GM19397 (cell line): ENCODE data around the gene MAST4.

Experiments
- ATAC-seq: cut with Tn5 transposase; IDR thresholded peaks from one replicate; pipeline ENCODE4 v1.9.1; 2021; ENCODE audit warnings: mild to moderate bottlenecking, moderate library complexity; ENCODE audit not compliant: unreplicated experiment

MAST4 gene

DNA sequence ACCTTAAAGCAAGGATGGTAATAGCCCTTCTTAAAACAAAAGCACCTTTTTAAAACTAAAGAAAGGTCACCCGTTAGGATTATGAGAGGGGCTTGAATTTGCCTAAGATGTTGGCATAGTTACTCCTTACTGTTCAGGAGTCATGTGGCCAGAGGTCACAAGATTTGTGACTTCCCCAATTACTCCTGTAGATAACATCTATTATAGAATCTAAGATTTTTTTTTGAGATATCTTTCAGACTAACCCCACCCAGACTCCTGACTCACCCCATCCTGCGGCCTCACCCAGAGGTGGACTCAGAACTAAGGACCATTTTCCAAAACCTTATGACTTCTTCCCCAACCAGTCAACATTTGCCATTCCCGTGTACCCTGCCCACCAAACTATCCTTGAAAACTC, 598.0 kb downstream of the MAST4 start:
- ATAC-seq = no peak

DNA sequence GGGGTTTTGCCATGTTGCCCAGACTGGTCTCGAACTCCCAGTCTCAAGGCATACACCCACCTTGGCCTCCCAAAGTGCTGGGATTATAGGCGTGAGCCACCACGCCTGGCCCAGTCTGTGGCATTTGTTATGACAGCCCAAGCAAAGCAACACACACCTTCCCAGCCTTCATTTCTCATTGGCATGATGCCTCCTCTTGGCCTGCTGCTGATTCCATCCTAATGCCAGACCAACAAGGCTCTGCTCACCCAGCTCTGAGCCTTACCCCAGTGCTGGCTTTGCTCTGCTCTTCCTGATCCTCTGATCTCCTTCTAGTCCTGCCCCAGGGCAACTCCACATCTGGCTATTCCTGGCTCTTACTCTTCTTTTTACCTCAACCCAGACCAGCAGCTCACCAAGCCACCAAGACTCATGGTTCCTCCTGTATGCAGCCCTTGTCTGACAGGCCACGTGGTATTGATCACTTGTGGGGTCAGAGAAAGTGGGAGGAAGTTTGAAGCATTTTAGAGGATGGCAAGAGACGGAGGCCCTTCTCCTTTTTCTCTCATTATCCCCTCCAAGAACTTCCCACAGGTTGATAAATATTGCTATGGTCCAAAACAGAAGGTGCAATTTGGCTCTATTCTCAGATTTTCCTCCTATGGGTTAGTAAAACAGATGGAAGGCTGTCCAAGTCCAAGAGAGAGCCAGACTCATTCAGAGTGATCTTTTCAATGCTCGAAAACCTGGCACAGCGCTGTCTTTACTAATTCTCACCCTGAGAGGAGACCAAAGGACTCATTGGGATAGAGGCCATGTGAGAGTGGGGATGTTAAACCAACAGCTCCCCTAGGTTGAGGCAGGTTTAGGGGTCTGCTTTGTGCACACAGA, 599.4 kb downstream of the MAST4 start:
- ATAC-seq = no peak

DNA sequence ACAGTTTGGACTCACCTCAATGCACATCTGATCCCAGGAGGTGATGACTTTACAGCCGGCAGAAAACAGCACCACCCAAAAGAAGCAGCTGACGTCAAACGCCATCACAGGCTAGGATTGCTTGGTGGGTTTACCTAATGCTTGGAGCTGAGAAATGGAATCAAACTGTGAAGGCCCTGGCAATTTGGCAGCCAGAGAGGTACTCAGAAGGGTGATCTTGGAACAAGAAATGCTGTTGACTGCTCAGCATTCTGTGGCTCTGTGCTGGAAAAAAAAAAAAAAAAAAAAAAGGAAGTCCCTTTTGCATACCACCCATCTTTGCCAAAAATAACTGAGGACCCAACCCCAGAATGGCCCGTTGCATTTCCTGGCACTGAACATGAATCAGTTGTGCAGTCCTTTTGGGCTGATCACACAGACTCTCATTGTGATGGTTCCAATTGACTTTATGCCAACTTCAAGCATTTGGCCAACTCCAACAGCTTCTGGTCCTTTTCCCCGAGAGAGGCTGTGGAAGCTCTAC, 600.4 kb downstream of the MAST4 start, which contains the start of gene CD180:
Gene CD180 (minus strand): TSS at position 263 of the 523 bp plus-strand sequence. CDS start 158 bp downstream, at position 105.
- no peak for ATAC-seq

DNA sequence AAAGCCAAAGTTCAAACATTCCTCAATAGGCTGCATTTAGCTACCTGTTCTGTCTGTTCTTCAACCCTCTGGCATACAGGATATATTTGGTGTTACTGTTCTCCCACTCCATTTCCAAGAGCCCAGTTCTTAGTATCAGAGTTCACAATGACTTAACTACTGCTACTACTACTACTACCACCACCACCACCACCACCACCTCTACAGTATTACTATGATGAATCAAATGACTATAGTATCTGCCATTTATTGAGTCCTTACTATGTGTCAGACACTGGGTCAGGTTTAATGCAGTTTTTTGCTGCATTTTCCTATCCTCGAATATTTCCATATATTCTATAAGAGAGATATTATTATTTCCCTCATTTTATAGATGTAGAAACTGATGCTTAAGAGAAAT, 601.3 kb downstream of the MAST4 start:
- ATAC-seq = no peak

DNA sequence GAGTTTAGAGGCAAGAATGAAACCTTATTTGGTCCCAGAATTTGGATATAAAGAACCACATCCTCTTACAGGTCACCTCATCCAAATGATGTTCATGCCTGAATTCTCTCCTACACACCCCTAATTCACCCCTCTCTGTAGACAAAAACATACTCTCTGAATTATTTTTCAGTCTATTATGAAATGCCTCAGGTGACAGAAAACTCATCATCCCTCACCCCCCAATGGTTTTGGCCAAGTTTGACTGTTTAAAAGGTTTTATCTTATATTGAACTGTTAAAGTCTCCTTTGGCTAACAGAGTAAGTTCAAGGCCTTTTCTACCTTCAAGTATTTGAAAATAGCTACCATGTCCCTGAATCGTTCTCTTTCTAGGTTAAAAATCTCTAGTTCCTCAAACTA, 602.7 kb downstream of the MAST4 start:
- ATAC-seq = no peak

DNA sequence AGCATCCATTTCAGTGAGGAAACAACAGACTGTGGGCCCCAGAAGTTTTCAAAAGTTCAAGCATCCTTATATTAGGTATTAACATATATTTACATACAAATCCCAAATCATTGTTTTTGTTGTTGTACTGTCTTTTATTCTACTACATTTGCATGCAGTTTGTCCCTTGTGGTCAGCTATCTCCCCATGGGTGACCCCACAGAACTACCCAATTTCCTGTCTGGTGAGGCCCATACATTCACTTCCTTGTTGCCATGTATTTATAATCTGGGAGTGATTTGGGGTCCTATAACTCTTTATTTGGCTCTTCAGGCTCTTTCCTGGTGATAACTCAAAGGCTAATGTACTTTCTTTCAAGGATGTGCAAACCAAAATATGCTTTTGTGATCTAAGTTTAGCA, 603.7 kb downstream of the MAST4 start:
- no peak for ATAC-seq

DNA sequence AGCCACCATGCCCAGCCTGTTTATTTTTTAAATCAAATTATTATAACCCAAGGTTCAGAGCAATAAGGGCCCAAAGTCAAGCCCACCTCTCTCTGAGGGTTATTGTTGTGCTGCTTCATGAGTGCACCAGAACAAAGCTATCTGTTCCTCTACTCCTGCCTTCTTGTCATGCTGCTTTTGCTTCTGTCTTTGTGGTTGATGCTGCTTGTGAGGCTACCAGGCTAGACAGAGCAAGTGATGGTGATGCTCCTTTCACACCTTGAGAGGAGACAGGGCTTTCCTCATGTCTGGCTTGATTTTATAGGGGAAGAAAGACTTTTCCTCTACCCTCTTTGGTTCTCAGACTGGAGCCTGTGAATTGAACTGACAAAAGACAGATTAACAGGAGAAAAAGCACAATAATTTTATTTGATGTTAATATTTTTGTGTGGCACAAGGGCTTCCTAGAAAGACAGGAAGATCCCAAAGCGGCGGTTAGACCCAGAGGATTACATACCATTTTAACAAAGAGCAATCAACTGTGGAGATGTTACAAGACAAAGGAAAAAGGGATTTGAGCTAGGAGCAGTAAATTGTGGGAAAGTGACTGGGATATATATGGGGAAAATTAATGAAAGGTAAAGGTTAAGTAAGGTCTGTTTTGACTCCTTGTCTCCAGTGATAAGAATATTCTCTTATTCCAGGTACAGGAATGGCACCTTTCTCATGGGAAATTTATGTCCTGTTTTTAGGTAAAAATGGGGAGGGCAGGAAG, 604.8 kb downstream of the MAST4 start:
- ATAC-seq = no peak

DNA sequence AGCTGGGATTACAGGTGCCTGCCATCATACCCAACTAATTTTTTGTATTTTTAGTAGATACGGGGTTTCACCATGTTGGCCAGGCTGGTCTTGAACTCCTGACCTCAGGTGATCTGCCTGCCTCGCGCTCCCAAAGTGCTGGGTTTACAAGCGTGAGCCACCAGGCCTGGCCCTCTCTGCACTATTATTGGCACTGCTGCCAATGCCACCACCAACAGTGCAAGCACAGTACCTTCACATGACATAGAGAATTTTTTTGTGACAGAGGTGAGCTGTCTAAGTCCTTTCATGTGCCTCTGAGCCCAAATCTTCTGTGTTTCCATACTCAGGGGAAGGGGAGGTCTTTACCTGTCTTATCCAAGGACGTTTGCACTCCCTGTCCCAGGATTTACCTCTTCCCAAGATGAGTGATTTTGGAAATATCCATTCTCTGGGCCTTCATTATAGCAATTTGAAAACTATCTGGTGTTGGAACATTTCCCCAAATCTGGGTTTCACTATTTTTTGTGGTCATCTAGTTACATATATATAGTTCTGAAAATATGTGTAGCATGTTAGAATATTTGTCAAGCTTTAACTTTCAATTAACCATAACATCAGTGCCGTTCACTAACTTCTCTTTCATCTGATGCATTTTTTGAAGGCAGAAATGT, 605.8 kb downstream of the MAST4 start:
- ATAC-seq = no peak

DNA sequence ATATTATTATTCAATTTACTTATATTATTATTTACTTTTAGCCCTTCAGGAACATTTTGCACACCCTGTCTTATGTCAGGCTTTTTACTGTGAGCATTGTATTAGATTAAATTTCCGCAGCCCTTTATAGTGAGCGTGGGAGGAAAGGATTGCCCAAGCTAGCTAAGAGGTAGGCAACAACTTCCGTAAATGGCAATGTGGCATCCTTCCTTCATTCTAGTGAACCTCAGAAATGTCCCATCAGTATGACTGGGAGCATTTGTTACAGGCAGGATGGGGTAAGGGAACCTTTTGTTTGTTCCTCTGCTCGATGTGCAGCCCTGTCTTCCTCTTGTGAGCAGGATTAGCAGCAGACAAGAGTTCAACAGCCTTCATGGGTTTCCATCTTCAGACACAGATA, 606.6 kb downstream of the MAST4 start:
- no peak for ATAC-seq

DNA sequence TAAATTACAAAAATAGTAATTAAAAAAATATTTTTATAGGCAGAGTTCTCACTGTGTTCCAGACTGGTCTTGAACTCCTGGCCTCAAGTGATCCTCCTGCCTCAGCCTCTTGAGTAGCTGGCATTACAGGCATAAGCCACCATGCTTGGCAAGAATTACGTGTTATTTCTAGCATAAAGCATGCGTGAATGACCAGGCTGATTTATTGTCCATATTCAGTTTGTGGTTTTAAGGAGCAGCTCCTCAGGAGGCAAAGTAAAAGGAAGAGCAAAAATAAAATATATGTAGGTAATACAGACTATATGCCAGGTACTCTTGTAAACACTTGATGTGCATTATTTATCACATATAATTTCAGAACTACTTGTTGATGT, 607.5 kb downstream of the MAST4 start:
- no peak for ATAC-seq

DNA sequence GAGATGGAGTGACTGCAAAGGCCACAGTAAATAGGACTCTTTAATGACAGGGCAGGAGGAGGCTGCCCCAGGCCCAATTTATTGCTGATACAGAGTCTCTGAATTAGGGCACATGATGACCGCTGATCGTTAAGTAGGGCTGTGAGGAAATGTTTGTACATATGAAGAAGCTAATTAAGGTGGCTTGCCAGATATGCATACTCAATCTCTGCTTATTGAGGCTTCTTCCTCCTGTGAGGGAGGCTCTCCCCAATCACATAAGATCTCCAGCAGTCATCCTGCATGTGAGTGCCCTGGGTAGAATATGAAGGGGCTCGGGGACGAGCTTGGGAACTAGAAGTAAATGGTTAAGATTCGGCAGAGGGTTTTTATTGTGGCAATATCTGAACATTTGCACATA, 608.6 kb downstream of the MAST4 start:
- no peak for ATAC-seq

DNA sequence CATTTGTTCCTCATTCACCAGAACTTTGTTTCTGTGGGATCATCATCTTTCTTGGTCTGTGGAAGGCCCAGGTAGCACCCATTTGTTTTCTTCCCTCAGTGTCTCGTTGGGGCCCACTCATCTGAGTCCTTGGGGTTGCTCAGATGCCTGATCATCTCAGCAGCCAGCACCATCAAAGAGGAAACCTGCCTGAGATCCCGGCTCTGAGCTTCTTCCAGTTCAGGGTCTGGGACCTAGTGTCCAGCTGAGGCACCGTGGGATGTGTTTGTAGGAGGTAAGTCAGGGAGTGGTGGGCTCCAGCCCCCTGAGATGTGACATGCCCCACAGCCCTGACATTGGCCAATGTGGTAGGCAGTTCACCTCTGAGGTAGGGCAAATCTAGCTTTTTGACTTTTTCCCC, 609.8 kb downstream of the MAST4 start:
- ATAC-seq = no peak

DNA sequence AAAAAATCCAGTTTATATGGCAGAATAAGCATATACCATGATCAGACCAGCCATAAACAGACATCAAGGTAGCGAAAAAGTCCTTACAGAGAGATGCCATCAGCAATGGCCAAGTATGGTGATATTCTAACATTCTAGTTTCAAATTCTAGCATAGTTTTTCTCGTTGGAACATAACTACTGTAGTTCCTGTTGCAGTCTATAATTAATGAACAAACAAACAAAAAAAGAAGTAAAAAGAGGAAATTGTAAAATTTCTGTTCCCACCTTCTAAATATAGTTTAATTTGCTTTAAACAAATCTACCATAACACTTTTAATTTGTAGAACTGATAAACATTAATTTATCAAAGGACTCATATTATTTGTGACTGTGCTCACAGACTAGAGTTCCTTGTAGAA, 610.3 kb downstream of the MAST4 start:
- ATAC-seq = peak; percentile 25

DNA sequence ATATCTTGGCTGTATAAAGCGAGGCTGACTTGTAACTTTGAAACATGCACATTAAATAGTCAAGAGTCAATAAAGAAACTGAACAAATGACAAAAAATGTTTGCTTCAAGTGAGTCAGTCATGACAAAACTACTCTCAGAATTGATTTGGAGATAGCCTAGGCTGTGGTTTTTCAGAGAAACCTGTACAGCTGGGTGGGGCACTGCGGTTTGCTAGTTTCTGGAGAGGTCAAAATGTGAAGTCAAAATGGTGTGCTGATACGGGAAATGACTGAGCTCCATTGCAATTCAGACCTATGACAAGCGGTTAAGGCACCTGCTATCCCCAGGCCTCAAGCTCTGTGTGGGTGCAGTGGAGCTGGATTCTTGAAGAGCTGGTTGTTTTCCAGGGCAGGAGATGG, 610.7 kb downstream of the MAST4 start:
- peak; percentile 80 for ATAC-seq

DNA sequence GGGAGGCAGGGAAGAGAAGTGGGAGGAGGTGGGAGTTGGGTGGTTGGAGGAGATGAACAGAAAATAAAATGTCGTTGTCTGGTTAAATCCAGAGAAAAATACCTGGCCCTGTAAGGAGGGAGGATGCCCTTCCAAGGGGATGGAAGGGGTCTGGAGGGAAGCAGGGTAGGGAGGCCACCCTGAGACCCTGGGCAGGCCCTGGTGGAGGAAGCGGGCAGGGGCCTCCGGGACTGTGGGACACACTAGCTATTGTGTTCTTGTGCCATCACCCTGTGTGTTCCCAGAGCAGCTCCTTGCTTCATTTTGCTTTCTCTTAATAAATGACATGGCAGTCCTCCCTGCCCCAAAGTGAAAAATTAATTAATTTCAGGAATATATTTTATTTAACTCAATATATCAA, 612.2 kb downstream of the MAST4 start:
- ATAC-seq = no peak

DNA sequence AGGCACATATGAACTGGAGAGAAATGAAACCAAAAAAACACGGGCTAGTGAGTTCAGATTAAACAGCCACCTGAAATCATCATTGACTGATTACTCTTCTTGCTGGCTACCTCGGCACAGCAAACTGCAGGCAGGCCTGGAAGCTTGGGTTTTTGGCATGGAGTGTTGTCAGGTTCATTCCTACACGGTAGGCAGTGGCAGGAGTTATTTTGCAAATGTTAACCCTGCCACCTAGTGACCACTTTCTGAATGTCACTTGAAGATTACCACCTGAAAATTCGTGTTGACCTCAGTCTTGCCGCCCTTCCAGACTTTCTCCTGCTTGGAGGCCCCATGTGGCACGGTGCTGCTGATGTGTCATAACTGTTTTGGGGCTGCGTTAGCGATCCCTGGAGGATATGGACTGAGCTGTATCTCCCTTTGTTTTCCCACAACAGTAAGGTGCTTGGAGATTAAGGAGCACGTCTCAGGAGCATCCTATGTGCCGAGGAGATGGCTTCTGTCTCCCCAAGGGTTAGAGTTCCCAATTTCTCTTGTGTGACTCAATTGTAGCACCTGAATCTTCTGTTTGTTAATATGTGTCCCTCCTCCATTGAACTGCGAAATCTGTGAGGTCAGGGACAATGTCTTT, 613.1 kb downstream of the MAST4 start:
- ATAC-seq = peak; percentile 25

DNA sequence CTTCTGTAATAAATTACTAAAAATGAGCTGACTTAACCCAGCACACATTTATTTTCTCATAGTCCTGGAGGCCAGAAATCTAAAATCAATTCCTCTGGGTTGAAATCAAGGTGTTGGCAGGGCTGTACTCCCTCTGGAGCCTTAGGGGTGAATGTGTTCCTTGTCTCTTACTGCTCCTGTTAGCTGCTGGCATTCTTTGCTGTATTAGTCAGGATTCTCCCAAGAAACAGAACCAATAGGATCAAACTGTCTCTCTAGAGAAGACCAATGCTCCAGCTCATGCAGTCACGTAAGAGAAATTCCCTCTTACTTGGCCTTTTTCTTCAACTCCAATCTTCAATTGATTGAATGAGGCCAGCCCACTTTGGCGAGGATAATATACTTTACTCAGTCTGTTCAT, 615.7 kb downstream of the MAST4 start:
- ATAC-seq = no peak

DNA sequence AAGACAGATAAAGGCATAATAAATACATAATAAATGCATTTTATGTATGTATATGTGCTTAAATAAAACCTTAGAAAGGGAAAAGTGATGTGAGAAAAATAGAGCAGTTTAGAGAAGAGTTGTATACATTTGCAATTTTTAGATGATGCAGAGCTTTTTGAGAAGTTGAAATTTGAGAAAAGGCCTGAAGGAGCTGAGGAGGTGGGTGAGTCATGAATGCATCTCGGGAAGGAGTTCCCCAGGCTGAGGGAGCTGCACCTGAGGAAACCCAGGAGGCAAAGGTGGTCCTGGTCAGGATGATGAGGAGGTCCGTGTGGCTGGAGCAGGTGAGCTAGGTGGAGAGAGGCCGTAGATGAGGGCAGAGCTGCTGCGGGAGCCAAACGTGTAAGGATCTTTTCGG, 617.8 kb downstream of the MAST4 start:
- ATAC-seq = no peak

DNA sequence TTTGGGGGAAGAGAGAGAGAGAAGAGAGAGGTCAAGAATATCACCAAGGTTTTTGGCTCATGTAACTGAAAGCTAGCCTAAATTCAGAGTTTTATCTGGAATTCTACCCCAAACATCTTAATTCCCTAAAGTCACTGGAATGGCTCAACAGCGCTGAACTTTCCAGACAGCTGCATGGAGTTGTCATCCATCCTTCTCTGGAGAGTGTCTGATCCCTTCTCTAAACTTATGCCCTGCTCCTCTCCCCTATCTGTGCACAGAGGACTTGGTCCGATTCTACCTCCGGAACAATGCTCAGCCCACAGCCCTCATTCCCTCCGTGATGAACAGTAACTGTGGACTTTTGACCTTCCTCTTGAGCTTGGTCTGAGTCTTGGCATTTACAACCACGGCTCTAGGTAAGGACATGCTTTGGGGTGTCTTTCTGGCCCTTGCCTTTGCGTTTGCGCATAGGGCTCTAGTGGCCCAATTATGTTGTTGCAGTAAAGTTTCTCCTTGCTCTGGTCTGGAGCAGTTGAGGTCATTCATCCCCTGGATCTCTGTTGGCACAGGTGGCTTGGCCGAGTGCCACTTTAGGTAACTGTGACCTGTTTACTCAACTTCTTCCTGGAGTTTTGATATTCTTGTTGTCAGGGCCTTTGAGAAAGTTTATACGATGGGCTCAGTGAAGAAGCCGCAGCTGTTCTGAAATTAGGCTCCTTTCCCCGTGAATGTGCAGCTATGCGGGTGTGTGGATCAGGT, 618.7 kb downstream of the MAST4 start:
- ATAC-seq = no peak
